ENCODE data around the gene CDH23. TPM values are rescaled to one million over a fixed set of nuclear protein-coding genes. Genes with fewer than 3 reads are reported as not detected.

Gene CDH23
- total RNA-seq, 1 experiment from 2014 or later, result not detected

GRCh38 chr10:71401056-71401455 is 4.3 kb downstream of the CDH23 start:
- peaks cover 34% of the 10 kb centered on the region for H3K27me3 ChIP-seq (ENCODE audit: low read length)
- BruUV-seq (replicated peaks), result no TSS peak
- intact Hi-C loops (cut with micrococcal nuclease), result no loop called here

GRCh38 chr10:71402005-71402404 is 5.3 kb downstream of the CDH23 start:
- H3F3A ChIP-seq (ENCODE audit: low read length, unreplicated experiment), result no peaks in the 10 kb centered on the region
- H3K4me1 ChIP-seq (ENCODE audit: insufficient read depth, low read length), result no peaks in the 10 kb centered on the region
- H3K9me2 ChIP-seq (replicated peaks; ENCODE audit: low read length), result no peaks in the 10 kb centered on the region
- ChIA-PET POLR2A (ENCODE audit: unreplicated experiment) (no interaction called here), CTCF (no interaction called here)
- peaks cover 34% of the 10 kb centered on the region for H3K27me3 ChIP-seq (ENCODE audit: low read length)
- H3K79me2 ChIP-seq (ENCODE audit: low read length), result no peaks in the 10 kb centered on the region
- H3K4me3 ChIP-seq (ENCODE audit: low read length), result no peak overlapping the region
- DNase-seq (no peak), ATAC-seq (no peak)
- no peaks in the 10 kb centered on the region for H3K9me3 ChIP-seq (ENCODE audit: low read length)
- no peaks in the 10 kb centered on the region for H3K36me3 ChIP-seq (ENCODE audit: low read depth, low read length)
- no peak overlapping the region for H3K27ac ChIP-seq (ENCODE audit: low read length)
- H3K9ac ChIP-seq (ENCODE audit: low read length), result no peak overlapping the region
- no TSS peak for BruUV-seq (replicated peaks)
- intact Hi-C loops (cut with micrococcal nuclease), result no loop called here
- no peak overlapping the region for H3K4me2 ChIP-seq (ENCODE audit: low read length)
- no peaks in the 10 kb centered on the region for H4K20me1 ChIP-seq (ENCODE audit: low read length)
- H2AFZ ChIP-seq (ENCODE audit: low read length), result no peak overlapping the region
- no peak for TF ChIP-seq CTCF (conservative IDR thresholded peaks at IDR 0.05; ENCODE audit: low read depth, low read length)

More at GRCh38 chr10:71401056-71401455, 4.3 kb downstream of the CDH23 start:
- H3K9ac ChIP-seq (ENCODE audit: low read length), result no peak overlapping the region
- TF ChIP-seq EZH2 (IDR thresholded peaks at IDR 0.05; ENCODE audit: low read length, unreplicated experiment) (no peak), EZH2phosphoT487 (IDR thresholded peaks at IDR 0.05; ENCODE audit: borderline replicate concordance, low read length) (no peak), CTCF (conservative IDR thresholded peaks at IDR 0.05; ENCODE audit: low read depth, low read length) (no peak)
- no peak for ATAC-seq
- H4K20me1 ChIP-seq (ENCODE audit: low read length), result no peaks in the 10 kb centered on the region
- no peaks in the 10 kb centered on the region for H3K79me2 ChIP-seq (ENCODE audit: low read length)
- CTCF ChIA-PET, result no interaction called here
- H3K27ac ChIP-seq (ENCODE audit: low read length), result no peak overlapping the region
- no peak for DNase-seq
- no peaks in the 10 kb centered on the region for H3K36me3 ChIP-seq (ENCODE audit: low read depth, low read length)
- no peak overlapping the region for H3K4me3 ChIP-seq (ENCODE audit: low read length)
- no peaks in the 10 kb centered on the region for H3F3A ChIP-seq (ENCODE audit: low read length, unreplicated experiment)
- no peak overlapping the region for H2AFZ ChIP-seq (ENCODE audit: low read length)
- H3K9me3 ChIP-seq (ENCODE audit: low read length), result no peaks in the 10 kb centered on the region
- POLR2A ChIA-PET (ENCODE audit: unreplicated experiment), result no interaction called here
- H3K9me2 ChIP-seq (replicated peaks; ENCODE audit: low read length), result no peaks in the 10 kb centered on the region
- H3K4me2 ChIP-seq (ENCODE audit: low read length), result no peak overlapping the region
- no peaks in the 10 kb centered on the region for H3K4me1 ChIP-seq (ENCODE audit: insufficient read depth, low read length)

GRCh38 chr10:71404503-71405295 is 8.0 kb downstream of the CDH23 start:
- Histone ChIP-seq H3K27ac (ENCODE audit: low read length) (no peak overlapping the region), H3K9me2 (replicated peaks; ENCODE audit: low read length) (no peaks in the 10 kb centered on the region), H3K9ac (ENCODE audit: low read length) (no peak overlapping the region), H3K4me1 (ENCODE audit: insufficient read depth, low read length) (no peaks in the 10 kb centered on the region), H3F3A (ENCODE audit: low read length, unreplicated experiment) (no peaks in the 10 kb centered on the region), H4K20me1 (ENCODE audit: low read length) (no peaks in the 10 kb centered on the region), H3K4me2 (ENCODE audit: low read length) (no peak overlapping the region), H3K79me2 (ENCODE audit: low read length) (no peaks in the 10 kb centered on the region), H2AFZ (ENCODE audit: low read length) (no peak overlapping the region), H3K36me3 (ENCODE audit: low read depth, low read length) (no peaks in the 10 kb centered on the region), H3K27me3 (ENCODE audit: low read length) (peaks cover 12% of the 10 kb centered on the region), H3K9me3 (ENCODE audit: low read length) (no peaks in the 10 kb centered on the region), H3K4me3 (ENCODE audit: low read length) (no peak overlapping the region)
- CTCF ChIA-PET, result no interaction called here
- TF ChIP-seq CTCF (conservative IDR thresholded peaks at IDR 0.05; ENCODE audit: low read depth, low read length) (no peak), EZH2phosphoT487 (IDR thresholded peaks at IDR 0.05; ENCODE audit: borderline replicate concordance, low read length) (no peak), EZH2 (IDR thresholded peaks at IDR 0.05; ENCODE audit: low read length, unreplicated experiment) (no peak)
- no peak for DNase-seq
- POLR2A ChIA-PET (ENCODE audit: unreplicated experiment), result no interaction called here
- no TSS peak for BruUV-seq (replicated peaks)
- no peak for ATAC-seq
- intact Hi-C loops (cut with micrococcal nuclease), result no loop called here
